Measurements from ENCODE around the gene PAX5.

DNA sequence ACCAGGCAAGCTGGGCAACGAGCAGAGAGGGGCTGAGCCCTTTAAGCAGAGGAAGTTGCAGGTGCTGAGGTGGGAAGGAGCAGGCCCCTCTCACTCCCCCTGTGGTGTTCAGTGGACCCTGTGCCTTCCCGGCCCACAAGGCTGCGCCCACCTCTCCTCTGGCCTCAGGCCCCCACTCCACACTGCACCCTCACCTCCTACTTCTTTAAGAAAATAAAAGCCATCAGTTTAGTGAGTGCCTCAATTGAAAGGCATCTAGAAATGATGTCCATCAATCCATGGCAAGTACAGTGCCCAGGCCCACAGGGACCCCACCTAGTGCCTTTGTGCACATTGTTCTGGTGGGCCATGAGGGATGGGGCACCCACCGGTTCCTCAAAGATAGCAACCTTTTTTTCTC lies 158.0 kb downstream of the PAX5 start:
- TF ChIP-seq, protein P1, sequence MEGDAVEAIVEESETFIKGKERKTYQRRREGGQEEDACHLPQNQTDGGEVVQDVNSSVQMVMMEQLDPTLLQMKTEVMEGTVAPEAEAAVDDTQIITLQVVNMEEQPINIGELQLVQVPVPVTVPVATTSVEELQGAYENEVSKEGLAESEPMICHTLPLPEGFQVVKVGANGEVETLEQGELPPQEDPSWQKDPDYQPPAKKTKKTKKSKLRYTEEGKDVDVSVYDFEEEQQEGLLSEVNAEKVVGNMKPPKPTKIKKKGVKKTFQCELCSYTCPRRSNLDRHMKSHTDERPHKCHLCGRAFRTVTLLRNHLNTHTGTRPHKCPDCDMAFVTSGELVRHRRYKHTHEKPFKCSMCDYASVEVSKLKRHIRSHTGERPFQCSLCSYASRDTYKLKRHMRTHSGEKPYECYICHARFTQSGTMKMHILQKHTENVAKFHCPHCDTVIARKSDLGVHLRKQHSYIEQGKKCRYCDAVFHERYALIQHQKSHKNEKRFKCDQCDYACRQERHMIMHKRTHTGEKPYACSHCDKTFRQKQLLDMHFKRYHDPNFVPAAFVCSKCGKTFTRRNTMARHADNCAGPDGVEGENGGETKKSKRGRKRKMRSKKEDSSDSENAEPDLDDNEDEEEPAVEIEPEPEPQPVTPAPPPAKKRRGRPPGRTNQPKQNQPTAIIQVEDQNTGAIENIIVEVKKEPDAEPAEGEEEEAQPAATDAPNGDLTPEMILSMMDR (IDR thresholded peaks at IDR 0.05) = no peak
- no peak for TF ChIP-seq POLR2A (IDR thresholded peaks at IDR 0.05)

Data from esophagus squamous epithelium (tissue), 4 donors.